Muscle layer of duodenum (tissue), 2 donors: Measurements from ENCODE around the gene ASIC1.
"Not testable (repeated sequence)": the region's sequence is repeated elsewhere in the genome, so short reads cannot be mapped to it uniquely, and the experiment has no call there.

Experiments
- H3K27ac ChIP-seq: one replicate; pipeline ENCODE4 v1.7.0; 2013; ENCODE audit warnings: mild to moderate bottlenecking, low read length
- H3K27me3 ChIP-seq: one replicate; pipeline ENCODE4 v1.7.0; 2013; ENCODE audit warnings: low read depth, mild to moderate bottlenecking, control low read depth, low read length
- H3K36me3 ChIP-seq, 2 donors: one replicate each; pipeline ENCODE4 v1.7.0; 2013; ENCODE audit warnings: low read length in 2 of 2, control low read depth in 1 of 2, mild to moderate bottlenecking in 1 of 2; ENCODE audit not compliant: insufficient read depth in 2 of 2, control insufficient read depth in 1 of 2
- H3K4me1 ChIP-seq, 2 donors: one replicate each; pipeline ENCODE4 v1.7.0; 2013; ENCODE audit warnings: low read length in 2 of 2, mild to moderate bottlenecking in 2 of 2, control low read depth in 1 of 2, moderate library complexity in 1 of 2; ENCODE audit not compliant: insufficient read depth in 2 of 2, control insufficient read depth in 1 of 2
- H3K4me3 ChIP-seq, 2 donors: one replicate each; pipeline ENCODE4 v1.7.0; 2013; ENCODE audit warnings: low read length in 2 of 2, low read depth in 1 of 2, mild to moderate bottlenecking in 1 of 2
- H3K9me3 ChIP-seq, 2 donors: one replicate each; pipeline ENCODE4 v1.7.0; 2013; ENCODE audit warnings: low read length in 2 of 2, control low read depth in 1 of 2, mild to moderate bottlenecking in 1 of 2; ENCODE audit not compliant: control insufficient read depth in 1 of 2
- donor health status: healthy.

ASIC1 gene

GRCh38 chr12:50074936-50075807, 17.8 kb downstream of the ASIC1 start:
- H3K27ac ChIP-seq, result no peak overlapping the region
- peaks cover 0 to 3% of the 10 kb centered on the region in 2 donors for H3K36me3 ChIP-seq
- no peaks in the 10 kb centered on the region for H3K9me3 ChIP-seq

GRCh38 chr12:50075808-50076170, 18.4 kb downstream of the ASIC1 start:
- Histone ChIP-seq H3K4me3 (no peak overlapping the region), H3K4me1 (peaks cover 0 to 2% of the 10 kb centered on the region in 2 donors), H3K27ac (no peak overlapping the region), H3K36me3 (peaks cover 0 to 3% of the 10 kb centered on the region in 2 donors), H3K27me3 (no peaks in the 10 kb centered on the region), H3K9me3 (no peaks in the 10 kb centered on the region)

More at GRCh38 chr12:50074936-50075807, 17.8 kb downstream of the ASIC1 start:
- Histone ChIP-seq H3K4me1 (peaks cover 0 to 8% of the 10 kb centered on the region in 2 donors), H3K4me3 (no peak overlapping the region), H3K27me3 (no peaks in the 10 kb centered on the region)

- H3K4me1 ChIP-seq, result no peaks in the 10 kb centered on the region
- no peaks in the 10 kb centered on the region for H3K9me3 ChIP-seq
- no peak overlapping the region for H3K27ac ChIP-seq
- H3K27me3 ChIP-seq, result no peaks in the 10 kb centered on the region
- peaks cover 0 to 3% of the 10 kb centered on the region in 2 donors for H3K36me3 ChIP-seq
- no peak overlapping the region for H3K4me3 ChIP-seq
These were observed 19.7 kb downstream of the ASIC1 start for GRCh38 chr12:50077099-50077498.

GRCh38 chr12:50078281-50078680, 20.9 kb downstream of the ASIC1 start:
- Histone ChIP-seq H3K4me3 (no peak overlapping the region), H3K9me3 (no peaks in the 10 kb centered on the region), H3K4me1 (no peaks in the 10 kb centered on the region), H3K27me3 (no peaks in the 10 kb centered on the region), H3K27ac (no peak overlapping the region), H3K36me3 (peaks cover 0 to 3% of the 10 kb centered on the region in 2 donors)

GRCh38 chr12:50079771-50080170, 22.4 kb downstream of the ASIC1 start:
- no peaks in the 10 kb centered on the region for H3K27me3 ChIP-seq
- H3K9me3 ChIP-seq, result no peaks in the 10 kb centered on the region
- no peak overlapping the region for H3K27ac ChIP-seq
- peaks cover 0 to 3% of the 10 kb centered on the region in 2 donors for H3K36me3 ChIP-seq
- H3K4me1 ChIP-seq, result no peaks in the 10 kb centered on the region
- no peak overlapping the region for H3K4me3 ChIP-seq

GRCh38 chr12:50081096-50081808, 23.9 kb downstream of the ASIC1 start:
- Histone ChIP-seq H3K27me3 (no peaks in the 10 kb centered on the region), H3K4me1 (peaks cover 0 to 7% of the 10 kb centered on the region in 2 donors), H3K27ac (no peak overlapping the region), H3K4me3 (no peak overlapping the region), H3K36me3 (peaks cover 0 to 3% of the 10 kb centered on the region in 2 donors), H3K9me3 (no peaks in the 10 kb centered on the region)

GRCh38 chr12:50082644-50083043, 25.2 kb downstream of the ASIC1 start:
- Histone ChIP-seq H3K4me1 (peaks cover 0 to 7% of the 10 kb centered on the region in 2 donors), H3K27ac (no peak overlapping the region), H3K27me3 (no peaks in the 10 kb centered on the region), H3K36me3 (peaks cover 2 to 15% of the 10 kb centered on the region in 2 donors), H3K4me3 (no peak overlapping the region), H3K9me3 (no peaks in the 10 kb centered on the region)

- H3K27ac ChIP-seq, result no peak overlapping the region
- peaks cover 9 to 21% of the 10 kb centered on the region in 2 donors for H3K36me3 ChIP-seq
These were observed 25.9 kb downstream of the ASIC1 start for GRCh38 chr12:50083301-50083700.

GRCh38 chr12:50084409-50084774, 27.0 kb downstream of the ASIC1 start:
- Histone ChIP-seq H3K27ac (peak overlapping the region; percentile 92), H3K36me3 (peaks cover 18 to 29% of the 10 kb centered on the region in 2 donors), H3K4me3 (peak overlapping the region; percentile 71 to 92)
- H3K27me3 ChIP-seq, H3K4me1 ChIP-seq, H3K9me3 ChIP-seq: not testable (repeated sequence)

More at GRCh38 chr12:50083301-50083700, 25.9 kb downstream of the ASIC1 start:
- Histone ChIP-seq H3K27me3 (no peaks in the 10 kb centered on the region), H3K9me3 (no peaks in the 10 kb centered on the region), H3K4me1 (peaks cover 0 to 7% of the 10 kb centered on the region in 2 donors), H3K4me3 (no peak overlapping the region)

GRCh38 chr12:50084775-50085614, 27.6 kb downstream of the ASIC1 start, which contains the start of gene SMARCD1:
TSS of gene SMARCD1 (plus strand) at chr12:50085342. CDS start at chr12:50085370, 28 bp downstream.
- no peaks in the 10 kb centered on the region for H3K27me3 ChIP-seq
- H3K4me1 ChIP-seq, result peaks cover 5 to 7% of the 10 kb centered on the region in 2 donors
- H3K36me3 ChIP-seq, result peaks cover 24 to 35% of the 10 kb centered on the region in 2 donors
- H3K27ac ChIP-seq, result peak within 1 kb of the TSS; percentile 92
- H3K9me3 ChIP-seq, result no peaks in the 10 kb centered on the region
- peak within 1 kb of the TSS; percentile 71 to 92 for H3K4me3 ChIP-seq
